Measurements from ENCODE around the gene CYP21A2. TPM values are rescaled to one million over a fixed set of nuclear protein-coding genes. Genes with fewer than 3 reads are reported as not detected.
"Not testable (repeated sequence)": the region's sequence is repeated elsewhere in the genome, so short reads cannot be mapped to it uniquely, and the experiment has no call there.

CYP21A2 gene
- not detected in 2 replicates for total RNA-seq (2014; rRNA removed; shearing (Covaris generic); ENCODE audit: low replicate concordance)

- DNase-seq, H3K4me3 ChIP-seq, H3K9me3 ChIP-seq: not testable (repeated sequence)
Measured at GRCh38 chr6:32037598-32038524, at the start of gene CYP21A2. CYP21A2 (plus strand) TSS chr6:32038415; CDS start chr6:32038423, 8 bp downstream.

DNA sequence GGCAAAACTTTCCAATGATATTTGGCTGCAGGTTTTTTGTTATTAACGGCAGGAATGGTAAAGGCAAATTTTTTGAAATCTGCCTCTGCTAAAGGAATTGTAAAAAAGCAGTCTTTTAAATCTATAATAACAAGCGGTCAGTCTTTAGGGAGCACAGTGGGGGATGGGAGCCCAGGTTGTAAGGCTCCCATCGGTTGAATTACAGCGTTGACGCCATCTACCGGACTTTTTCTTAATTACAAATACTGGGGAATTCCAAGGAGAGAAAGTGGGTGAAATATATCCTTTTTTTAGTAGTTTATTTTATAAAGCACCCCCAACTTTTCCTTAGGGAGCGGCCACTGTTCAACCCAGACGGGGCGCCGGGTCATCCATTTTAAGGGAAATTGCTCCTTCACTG, 48.9 kb upstream of the CYP21A2 start:
- not testable (repeated sequence) for DNase-seq, H3K36me3 ChIP-seq

More at GRCh38 chr6:32037598-32038524, at the start of gene CYP21A2:
- H3K27me3 ChIP-seq, H3K36me3 ChIP-seq: not testable (repeated sequence)

GRCh38 chr6:31994421-31994820, 43.8 kb upstream of the CYP21A2 start:
- not testable (repeated sequence) for H3K9me3 ChIP-seq, H3K36me3 ChIP-seq, H3K27me3 ChIP-seq, H3K4me3 ChIP-seq, DNase-seq

More for the DNA sequence above, 48.9 kb upstream of the CYP21A2 start:
- H3K4me3 ChIP-seq, H3K27me3 ChIP-seq, H3K9me3 ChIP-seq: not testable (repeated sequence)

GRCh38 chr6:31996385-31996784, 41.8 kb upstream of the CYP21A2 start:
- not testable (repeated sequence) for H3K9me3 ChIP-seq, H3K4me3 ChIP-seq, H3K27me3 ChIP-seq, H3K36me3 ChIP-seq, DNase-seq

DNA sequence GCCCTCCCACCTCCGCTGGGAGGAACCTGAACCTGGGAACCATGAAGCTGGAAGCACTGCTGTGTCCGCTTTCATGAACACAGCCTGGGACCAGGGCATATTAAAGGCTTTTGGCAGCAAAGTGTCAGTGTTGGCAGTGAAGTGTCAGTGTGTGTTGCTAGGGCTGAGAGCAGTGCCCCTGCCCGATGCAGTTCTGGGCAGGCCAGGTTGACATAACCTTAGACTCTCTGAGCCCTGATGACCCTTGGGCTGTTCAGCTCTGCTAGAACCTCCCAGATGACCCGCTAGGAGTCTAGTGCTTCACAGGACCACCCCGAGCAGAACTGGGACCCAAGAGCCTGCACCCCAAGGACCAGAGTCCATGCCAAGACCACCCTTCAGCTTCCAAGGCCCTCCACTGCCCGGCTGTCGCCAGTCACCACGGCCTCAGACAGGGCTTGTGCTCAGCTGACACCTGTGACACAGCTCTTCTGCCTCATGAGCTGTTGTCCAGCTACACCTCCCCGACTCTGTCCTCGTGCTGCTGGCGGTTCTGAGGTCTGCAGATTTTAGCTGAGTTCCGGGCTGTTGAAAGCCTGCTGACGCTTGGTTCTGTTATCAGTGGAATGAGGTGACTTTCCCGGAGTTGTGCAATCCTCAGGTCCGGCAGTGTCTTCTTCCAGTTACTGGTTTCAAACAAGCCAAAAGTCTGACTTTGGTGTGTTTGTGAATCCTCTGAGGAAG, 35.5 kb upstream of the CYP21A2 start:
- not testable (repeated sequence) for H3K36me3 ChIP-seq, H3K4me3 ChIP-seq, H3K27me3 ChIP-seq, H3K9me3 ChIP-seq, DNase-seq

- not testable (repeated sequence) for H3K4me3 ChIP-seq, H3K9me3 ChIP-seq, H3K36me3 ChIP-seq, H3K27me3 ChIP-seq, DNase-seq
Measured at GRCh38 chr6:32003301-32003700, 34.9 kb upstream of the CYP21A2 start.

DNA sequence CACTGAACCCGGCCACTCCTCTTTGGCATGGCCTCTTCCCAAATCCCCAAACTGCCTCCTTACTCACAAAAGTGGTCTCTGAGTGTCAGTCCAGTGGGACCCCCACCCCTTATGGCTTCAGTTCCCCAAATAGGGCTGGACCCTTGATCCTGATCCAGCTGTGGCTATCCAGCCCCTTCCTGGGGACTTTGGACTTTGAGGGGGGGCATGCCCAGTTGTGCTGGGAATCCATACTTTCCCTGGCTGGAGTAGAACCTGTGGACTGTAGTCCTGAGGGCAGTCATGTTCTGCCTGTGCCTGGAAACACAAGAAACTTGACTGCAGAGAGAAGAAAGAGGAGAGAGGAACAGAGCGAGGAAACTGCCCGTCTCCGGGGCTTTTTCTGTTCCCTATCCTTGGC, 33.8 kb upstream of the CYP21A2 start:
- not testable (repeated sequence) for H3K36me3 ChIP-seq

GRCh38 chr6:32004864-32005537, 33.2 kb upstream of the CYP21A2 start:
- H3K27me3 ChIP-seq, H3K9me3 ChIP-seq, H3K36me3 ChIP-seq, H3K4me3 ChIP-seq, DNase-seq: not testable (repeated sequence)

More for the DNA sequence above, 33.8 kb upstream of the CYP21A2 start:
- H3K4me3 ChIP-seq, H3K9me3 ChIP-seq, DNase-seq, H3K27me3 ChIP-seq: not testable (repeated sequence)

DNA sequence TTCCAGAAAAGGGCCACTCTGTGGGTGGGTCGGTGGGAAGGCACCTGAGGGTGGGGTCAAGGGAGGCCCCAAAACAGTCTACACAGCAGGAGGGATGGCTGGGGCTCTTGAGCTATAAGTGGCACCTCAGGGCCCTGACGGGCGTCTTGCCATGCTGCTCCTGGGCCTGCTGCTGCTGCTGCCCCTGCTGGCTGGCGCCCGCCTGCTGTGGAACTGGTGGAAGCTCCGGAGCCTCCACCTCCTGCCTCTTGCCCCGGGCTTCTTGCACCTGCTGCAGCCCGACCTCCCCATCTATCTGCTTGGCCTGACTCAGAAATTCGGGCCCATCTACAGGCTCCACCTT, 32.7 kb upstream of the CYP21A2 start:
- not testable (repeated sequence) for H3K9me3 ChIP-seq, H3K4me3 ChIP-seq, H3K36me3 ChIP-seq, H3K27me3 ChIP-seq, DNase-seq

GRCh38 chr6:32005991-32006529, 32.2 kb upstream of the CYP21A2 start:
- DNase-seq, H3K36me3 ChIP-seq, H3K27me3 ChIP-seq, H3K4me3 ChIP-seq, H3K9me3 ChIP-seq: not testable (repeated sequence)

DNA sequence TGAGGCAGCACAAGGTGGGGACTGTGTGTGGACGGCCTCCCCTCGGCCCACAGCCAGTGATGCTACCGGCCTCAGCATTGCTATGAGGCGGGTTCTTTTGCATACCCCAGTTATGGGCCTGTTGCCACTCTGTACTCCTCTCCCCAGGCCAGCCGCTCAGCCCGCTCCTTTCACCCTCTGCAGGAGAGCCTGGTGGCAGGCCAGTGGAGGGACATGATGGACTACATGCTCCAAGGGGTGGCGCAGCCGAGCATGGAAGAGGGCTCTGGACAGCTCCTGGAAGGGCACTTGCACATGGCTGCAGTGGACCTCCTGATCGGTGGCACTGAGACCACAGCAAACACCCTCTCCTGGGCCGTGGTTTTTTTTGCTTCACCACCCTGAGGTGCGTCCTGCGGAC, 31.1 kb upstream of the CYP21A2 start:
- H3K27me3 ChIP-seq, H3K36me3 ChIP-seq, H3K9me3 ChIP-seq, DNase-seq, H3K4me3 ChIP-seq: not testable (repeated sequence)

DNA sequence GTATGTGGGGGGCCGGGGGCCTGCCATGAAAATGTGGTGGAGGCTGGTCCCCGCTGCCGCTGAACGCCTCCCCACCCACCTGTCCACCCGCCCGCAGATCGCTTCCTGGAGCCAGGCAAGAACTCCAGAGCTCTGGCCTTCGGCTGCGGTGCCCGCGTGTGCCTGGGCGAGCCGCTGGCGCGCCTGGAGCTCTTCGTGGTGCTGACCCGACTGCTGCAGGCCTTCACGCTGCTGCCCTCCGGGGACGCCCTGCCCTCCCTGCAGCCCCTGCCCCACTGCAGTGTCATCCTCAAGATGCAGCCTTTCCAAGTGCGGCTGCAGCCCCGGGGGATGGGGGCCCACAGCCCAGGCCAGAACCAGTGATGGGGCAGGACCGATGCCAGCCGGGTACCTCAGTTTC, 30.2 kb upstream of the CYP21A2 start:
- DNase-seq = not testable (repeated sequence)

GRCh38 chr6:32008616-32009015, 29.6 kb upstream of the CYP21A2 start:
- H3K9me3 ChIP-seq, DNase-seq, H3K27me3 ChIP-seq, H3K36me3 ChIP-seq, H3K4me3 ChIP-seq: not testable (repeated sequence)

More for the DNA sequence above, 30.2 kb upstream of the CYP21A2 start:
- not testable (repeated sequence) for H3K4me3 ChIP-seq, H3K9me3 ChIP-seq, H3K36me3 ChIP-seq, H3K27me3 ChIP-seq

DNA sequence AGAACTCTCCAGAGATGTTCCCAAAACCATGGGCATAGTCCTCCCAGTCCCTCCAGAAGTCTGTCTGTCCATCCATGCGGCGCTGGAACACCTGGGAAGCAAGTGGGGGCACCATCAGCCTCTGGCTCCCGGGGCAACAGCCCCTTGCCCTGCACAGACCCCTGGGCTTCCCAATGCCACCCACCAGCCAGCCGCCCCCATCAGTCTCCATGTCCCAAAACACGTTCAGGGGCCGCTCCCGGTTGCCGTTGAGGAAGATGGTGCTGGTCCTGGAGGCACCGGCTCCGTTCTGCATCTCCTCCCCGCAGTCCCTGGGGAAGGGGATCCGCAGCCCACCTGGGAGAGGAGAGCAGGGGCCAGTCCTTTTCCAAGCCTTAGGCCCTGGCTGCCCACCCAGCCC, 28.7 kb upstream of the CYP21A2 start:
- not testable (repeated sequence) for H3K4me3 ChIP-seq, H3K36me3 ChIP-seq, H3K9me3 ChIP-seq, H3K27me3 ChIP-seq, DNase-seq

- H3K4me3 ChIP-seq, H3K36me3 ChIP-seq, H3K27me3 ChIP-seq, H3K9me3 ChIP-seq, DNase-seq: not testable (repeated sequence)
Measured at GRCh38 chr6:32010856-32011530, 27.2 kb upstream of the CYP21A2 start.

- H3K36me3 ChIP-seq, H3K4me3 ChIP-seq, H3K9me3 ChIP-seq, DNase-seq, H3K27me3 ChIP-seq: not testable (repeated sequence)
Measured at GRCh38 chr6:32012941-32013617, 25.1 kb upstream of the CYP21A2 start.

All from MG63 (cell line).